HG03521 (cell line): ENCODE results near the gene APBB2.

Source experiments
- ATAC-seq: cut with Tn5 transposase; IDR thresholded peaks from one replicate; pipeline ENCODE4 v1.9.1; 2021; ENCODE audit warnings: mild to moderate bottlenecking, moderate library complexity; ENCODE audit not compliant: unreplicated experiment

APBB2 gene

GRCh38 chr4:41142376-41143310, 71.7 kb downstream of the APBB2 start:
- no peak for ATAC-seq

GRCh38 chr4:41141900-41142299, 72.4 kb downstream of the APBB2 start:
- ATAC-seq, result no peak

GRCh38 chr4:41140410-41140809, 73.9 kb downstream of the APBB2 start:
- no peak for ATAC-seq

- no peak for ATAC-seq
These were observed 76.5 kb downstream of the APBB2 start for GRCh38 chr4:41137879-41138278.

- no peak for ATAC-seq
These were observed 77.9 kb downstream of the APBB2 start for GRCh38 chr4:41136456-41136855.

- ATAC-seq, result no peak
These were observed 78.5 kb downstream of the APBB2 start for GRCh38 chr4:41135801-41136200.

- ATAC-seq, result no peak
These were observed 79.8 kb downstream of the APBB2 start for GRCh38 chr4:41134581-41134980.

GRCh38 chr4:41133454-41134018, 80.8 kb downstream of the APBB2 start:
- no peak for ATAC-seq

- ATAC-seq, result no peak
These were observed 82.2 kb downstream of the APBB2 start for GRCh38 chr4:41132055-41132683.

- ATAC-seq, result no peak
These were observed 84.4 kb downstream of the APBB2 start for GRCh38 chr4:41129936-41130440.

GRCh38 chr4:41129128-41129754, 85.1 kb downstream of the APBB2 start:
- ATAC-seq, result no peak

GRCh38 chr4:41125558-41126311, 88.6 kb downstream of the APBB2 start:
- no peak for ATAC-seq

- no peak for ATAC-seq
These were observed 89.3 kb downstream of the APBB2 start for GRCh38 chr4:41124916-41125548.

GRCh38 chr4:41122775-41123174, 91.6 kb downstream of the APBB2 start:
- ATAC-seq, result no peak

- no peak for ATAC-seq
These were observed 92.0 kb downstream of the APBB2 start for GRCh38 chr4:41122309-41122708.

GRCh38 chr4:41121906-41122305, 92.4 kb downstream of the APBB2 start:
- no peak for ATAC-seq

- ATAC-seq, result no peak
These were observed 93.8 kb downstream of the APBB2 start for GRCh38 chr4:41120297-41121217.

GRCh38 chr4:41119867-41120295, 94.5 kb downstream of the APBB2 start:
- ATAC-seq, result no peak

- ATAC-seq, result no peak
These were observed 102.6 kb downstream of the APBB2 start for GRCh38 chr4:41111791-41112190.
